Motor neuron (in vitro differentiated cells): ENCODE results near the gene PSPN. TPM values are rescaled to one million over a fixed set of nuclear protein-coding genes. Genes with fewer than 3 reads are reported as not detected.
"Not testable (repeated sequence)": the region's sequence is repeated elsewhere in the genome, so short reads cannot be mapped to it uniquely, and the experiment has no call there.

Source experiments
- ATAC-seq, 8 experiments: fragments of 200-7000 bp; cut with Tn5 transposase; replicated peaks in 6 of 8; 2 replicates each; pipeline ENCODE4 v1.8.0; 2021; ENCODE audit warnings: mild to moderate bottlenecking in 8 of 8, moderate library complexity in 8 of 8
- H3K27ac ChIP-seq, 2 donors: fragments of 250-450 bp; sonication (Bioruptor Pico); 2 replicates each; pipeline ENCODE4 v1.9.0; 2021; ENCODE audit warnings: antibody characterized with exemption in 2 of 2, mild to moderate bottlenecking in 2 of 2, moderate library complexity in 1 of 2
- H3K4me1 ChIP-seq, 2 donors: fragments of 250-450 bp; sonication (Bioruptor Pico); replicated peaks in 1 of 2; 2 replicates each; pipeline ENCODE4 v1.6.1; 2021; ENCODE audit warnings: antibody characterized with exemption in 2 of 2, mild to moderate bottlenecking in 2 of 2, moderate library complexity in 1 of 2
- H3K4me3 ChIP-seq, 5 donors: fragments of 250-450 bp; sonication (Bioruptor Pico); 2 replicates each; pipeline ENCODE4 v1.9.0; 2021; ENCODE audit warnings: antibody characterized with exemption in 5 of 5, mild to moderate bottlenecking in 5 of 5, moderate library complexity in 4 of 5
- WGBS, 10 experiments: fragments of 450-650 bp; shearing (Covaris generic); methylation state at CpG; one replicate each; pipeline ENCODE4 v1.0.0; 2022; 5-methylcytosine and 5-hydroxymethylcytosine counted together
- in situ Hi-C, 9 experiments: fragments of 400-800 bp; cut with MboI; loops; one replicate each; pipeline ENCODE4 v1.15.0; 2021; ENCODE audit warnings: low sequenced_read_pairs in 9 of 9, low pct_unique_long_range_greater_than_20kb in 2 of 9; ENCODE audit not compliant: unreplicated experiment in 9 of 9
- total RNA-seq, 8 experiments: library from RNA; unstranded; fragments of 300-600 nt; gene quantifications; 2 replicates each; pipeline versions ENCODE4 v1.2.3 to v1.2.4, GENCODE V29; 2022

PSPN gene
- total RNA-seq, 8 experiments from 2014 or later, result 1.2 to 4.3 (median 1.6) TPM

DNA sequence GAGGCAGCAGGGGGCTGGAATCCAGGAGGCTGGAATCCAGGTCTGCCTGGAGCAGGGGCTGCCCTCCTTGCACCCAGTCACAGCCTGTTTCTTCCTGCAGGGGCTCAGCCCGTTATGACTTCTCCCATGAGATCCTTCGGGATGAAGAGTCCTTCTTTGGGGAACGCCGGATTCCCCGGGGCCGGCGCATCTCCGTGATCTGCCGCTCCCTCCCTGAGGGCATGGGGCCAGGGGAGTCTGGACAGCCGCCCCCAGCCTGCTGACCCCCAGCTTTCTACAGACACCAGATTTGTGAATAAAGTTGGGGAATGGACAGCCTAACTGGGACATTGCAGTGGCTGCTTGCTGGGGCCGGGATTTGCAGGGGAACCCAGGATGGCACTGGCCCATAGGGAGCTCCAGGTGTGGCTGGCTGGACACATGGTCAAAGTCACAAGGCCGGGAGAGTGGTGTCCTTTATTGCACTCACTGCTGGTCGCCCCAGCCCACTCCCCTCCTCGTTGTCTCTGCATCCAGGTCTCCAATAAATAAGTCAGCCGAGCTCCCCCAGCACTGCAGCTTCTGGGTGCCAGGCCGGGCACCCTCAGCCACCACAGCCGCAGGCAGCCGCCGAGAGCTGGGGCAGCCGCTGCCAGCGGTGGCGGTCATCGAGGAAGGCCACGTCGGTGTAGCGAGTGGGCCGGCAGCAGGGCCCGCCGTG, 872 bp downstream of the PSPN start:
- WGBS, 10 experiments, result 70 to 100% (median 85%) methylated on average over 2 to 3 of the region's 29 CpGs; no CpG with 5 or more reads in 6 of the 10 experiments
- Histone ChIP-seq H3K27ac (no peak overlapping the region), H3K4me3 (no peak overlapping the region), H3K4me1 (peaks cover 9 to 14% of the 10 kb centered on the region in 2 donors)
- in situ Hi-C loops, result no loop called here
- ATAC-seq, result no peak

DNA sequence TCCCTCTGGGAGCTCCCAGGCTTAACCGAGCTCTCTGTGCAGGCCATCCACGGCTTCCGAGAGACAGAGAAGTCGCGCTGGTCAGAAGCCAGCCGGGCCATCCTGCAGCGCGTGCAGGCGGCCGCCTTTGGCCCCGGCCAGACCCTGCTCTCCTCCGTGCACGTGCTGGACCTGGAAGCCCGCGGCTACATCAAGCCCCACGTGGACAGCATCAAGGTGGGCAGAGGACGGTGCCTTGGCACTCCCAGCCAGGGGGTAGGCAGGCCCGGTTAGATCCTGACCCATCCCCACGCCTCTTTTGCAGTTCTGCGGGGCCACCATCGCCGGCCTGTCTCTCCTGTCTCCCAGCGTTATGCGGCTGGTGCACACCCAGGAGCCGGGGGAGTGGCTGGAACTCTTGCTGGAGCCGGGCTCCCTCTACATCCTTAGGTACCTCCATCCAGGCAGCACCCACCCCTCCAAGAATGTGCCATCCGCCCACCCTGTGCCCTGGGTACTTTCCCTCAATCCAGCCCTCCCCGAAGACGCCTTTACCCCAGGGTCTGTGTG, 1.5 kb downstream of the PSPN start:
- 40 to 100% (median 78%) methylated on average over 1 to 5 of the region's 29 CpGs; no CpG with 5 or more reads in 6 of the 10 experiments for WGBS, 10 experiments
- in situ Hi-C loops, result no loop called here
- Histone ChIP-seq H3K27ac (peak overlapping the region; percentile 75 to 77), H3K4me3 (peak overlapping the region in 4 of 5 donors; percentile 65 to 93 (median 87)), H3K4me1 (peaks cover 9 to 14% of the 10 kb centered on the region in 2 donors)
- no peak for ATAC-seq

DNA sequence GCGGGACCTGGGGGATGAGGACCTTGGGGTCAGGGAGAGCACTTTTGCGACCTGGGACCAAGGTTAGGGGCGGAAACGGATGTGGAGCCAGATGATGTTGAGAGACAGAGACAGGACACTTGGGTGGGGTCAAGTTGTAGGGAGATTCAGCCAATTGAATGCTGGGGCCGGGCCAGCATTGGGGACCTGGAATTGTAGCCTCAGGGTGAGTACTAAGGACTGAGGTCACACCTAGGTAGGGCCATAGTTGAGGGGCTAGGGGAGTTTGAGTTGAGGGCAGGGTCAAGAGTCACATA, 2.0 kb downstream of the PSPN start:
- in situ Hi-C loops, result no loop called here
- ATAC-seq, result peak in 2 of 8 experiments; percentile 0 to 2
- Histone ChIP-seq H3K4me3 (peak overlapping the region; percentile 65 to 95 (median 90)), H3K4me1 (peaks cover 9 to 14% of the 10 kb centered on the region in 2 donors), H3K27ac (peak overlapping the region; percentile 75 to 77)
- WGBS, 10 experiments, result no CpG with 5 or more reads among the region's 5 CpGs

DNA sequence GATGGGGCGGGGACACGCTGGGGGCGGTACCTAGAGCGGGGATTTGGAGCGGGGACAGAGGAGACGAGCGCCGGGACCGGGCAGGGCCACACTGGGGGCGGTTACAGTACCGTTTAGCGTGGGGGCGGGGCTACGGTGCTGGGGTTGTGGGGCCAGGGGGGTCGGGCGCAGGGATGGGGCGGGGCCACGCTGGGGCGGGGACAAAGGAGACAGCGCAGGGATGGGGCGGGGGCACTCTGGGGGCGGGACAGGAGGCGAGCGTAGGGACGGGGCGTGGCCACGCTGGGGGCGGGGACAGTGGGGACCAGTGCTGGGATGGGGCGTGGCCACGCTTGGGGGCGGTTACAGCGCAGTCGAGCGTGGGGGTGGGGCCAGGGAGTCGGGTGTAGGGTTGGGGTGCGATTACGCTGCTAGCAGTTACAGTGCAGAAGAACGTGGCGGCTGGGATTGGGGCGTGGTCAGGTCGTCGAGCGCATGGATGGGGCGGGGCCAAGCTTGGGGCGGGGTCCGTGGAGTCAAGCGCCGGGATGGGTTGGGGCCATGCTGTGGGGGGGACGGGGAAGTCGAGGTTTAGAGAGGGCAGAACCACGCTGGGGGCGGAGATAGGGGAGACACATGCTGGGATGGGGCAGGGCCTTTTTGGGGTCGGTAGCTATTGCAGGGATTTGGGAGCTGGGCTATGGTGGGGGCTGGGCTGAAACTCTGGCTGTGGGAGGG, 2.5 kb downstream of the PSPN start:
- Histone ChIP-seq H3K4me3 (peak overlapping the region; percentile 65 to 95 (median 90)), H3K4me1 (peaks cover 9 to 14% of the 10 kb centered on the region in 2 donors), H3K27ac (peak overlapping the region; percentile 98 to 99)
- in situ Hi-C loops, result no loop called here
- no CpG with 5 or more reads among the region's 53 CpGs for WGBS, 10 experiments
- peak; percentile 59 to 80 (median 72) for ATAC-seq

DNA sequence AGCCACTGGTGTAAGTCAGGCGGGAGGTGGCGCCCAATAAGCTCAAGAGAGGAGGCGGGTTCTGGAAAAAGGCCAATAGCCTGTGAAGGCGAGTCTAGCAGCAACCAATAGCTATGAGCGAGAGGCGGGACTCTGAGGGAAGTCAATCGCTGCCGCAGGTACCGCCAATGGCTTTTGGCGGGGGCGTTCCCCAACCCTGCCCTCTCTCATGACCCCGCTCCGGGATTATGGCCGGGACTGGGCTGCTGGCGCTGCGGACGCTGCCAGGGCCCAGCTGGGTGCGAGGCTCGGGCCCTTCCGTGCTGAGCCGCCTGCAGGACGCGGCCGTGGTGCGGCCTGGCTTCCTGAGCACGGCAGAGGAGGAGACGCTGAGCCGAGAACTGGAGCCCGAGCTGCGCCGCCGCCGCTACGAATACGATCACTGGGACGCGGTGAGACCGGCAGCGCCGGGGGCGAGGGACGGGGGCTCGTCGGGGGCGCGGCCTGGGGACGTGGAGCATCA, 3.1 kb downstream of the PSPN start, which contains the start of gene ALKBH7:
Gene ALKBH7, plus strand, starts transcription at position 201 of the 502 bp plus-strand sequence. Its CDS starts 27 bp downstream, at position 228.
- WGBS, 10 experiments, result no CpG with 5 or more reads among the region's 47 CpGs
- Histone ChIP-seq H3K27ac (peak within 1 kb of the TSS; percentile 98 to 99), H3K4me1 (peaks cover 9 to 14% of the 10 kb centered on the region in 2 donors), H3K4me3 (peak within 1 kb of the TSS; percentile 65 to 95 (median 90))
- in situ Hi-C loops, result no loop called here
- ATAC-seq, result peak; percentile 78 to 87 (median 82)

DNA sequence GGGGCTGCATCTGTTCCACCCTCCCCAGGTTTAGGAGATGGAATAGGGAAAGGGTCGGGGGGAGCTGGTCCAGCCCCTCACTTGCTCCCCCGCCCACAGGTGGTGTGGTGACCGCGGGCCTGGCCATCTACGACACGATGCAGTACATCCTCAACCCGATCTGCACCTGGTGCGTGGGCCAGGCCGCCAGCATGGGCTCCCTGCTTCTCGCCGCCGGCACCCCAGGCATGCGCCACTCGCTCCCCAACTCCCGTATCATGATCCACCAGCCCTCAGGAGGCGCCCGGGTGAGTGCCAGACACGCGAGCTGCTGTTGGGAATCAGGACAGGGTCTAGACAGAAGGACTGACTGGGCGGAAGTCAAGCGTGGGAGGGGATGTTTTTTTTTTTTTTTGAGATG, 11.4 kb downstream of the PSPN start:
- WGBS, 10 experiments, result 40 to 100% (median 95%) methylated on average over 1 to 15 of the region's 21 CpGs; no CpG with 5 or more reads in 5 of the 10 experiments

DNA sequence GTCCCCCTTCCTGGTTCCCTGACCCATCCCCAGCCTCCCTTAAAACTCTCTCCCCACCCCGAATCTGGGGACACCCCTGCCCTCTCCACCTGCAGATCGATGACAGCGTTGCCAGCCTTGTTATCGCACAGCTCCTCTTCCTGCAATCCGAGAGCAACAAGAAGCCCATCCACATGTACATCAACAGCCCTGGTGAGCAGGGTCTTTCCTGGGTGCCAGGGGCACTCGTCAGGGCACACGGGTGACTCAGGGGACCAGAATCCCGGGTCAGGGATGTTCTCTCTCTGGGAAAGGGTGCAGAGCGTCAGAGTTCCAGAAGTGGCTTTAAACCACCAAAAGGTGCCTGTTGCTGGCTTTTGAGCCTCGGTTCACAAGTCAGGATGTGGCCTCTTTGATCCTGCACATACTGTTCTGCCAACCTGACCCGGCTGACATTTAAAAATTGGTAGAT, 13.4 kb downstream of the PSPN start:
- H3K4me3 ChIP-seq, result peak overlapping the region; percentile 56 to 87 (median 80)
- in situ Hi-C loops, result no loop called here
- ATAC-seq, result no peak
- peak overlapping the region in 1 of 2 donors; percentile 67 for H3K27ac ChIP-seq
- WGBS, 10 experiments, result 8 to 80% (median 47%) methylated on average over 1 to 5 of the region's 11 CpGs; no CpG with 5 or more reads in 6 of the 10 experiments
- H3K4me1 ChIP-seq, result peaks cover 4 to 5% of the 10 kb centered on the region in 2 donors

More for the DNA sequence above, 11.4 kb downstream of the PSPN start:
- peaks cover 4 to 5% of the 10 kb centered on the region in 2 donors for H3K4me1 ChIP-seq
- no peak overlapping the region for H3K27ac ChIP-seq
- no peak for ATAC-seq
- in situ Hi-C loops, result no loop called here
- H3K4me3 ChIP-seq, result no peak overlapping the region

DNA sequence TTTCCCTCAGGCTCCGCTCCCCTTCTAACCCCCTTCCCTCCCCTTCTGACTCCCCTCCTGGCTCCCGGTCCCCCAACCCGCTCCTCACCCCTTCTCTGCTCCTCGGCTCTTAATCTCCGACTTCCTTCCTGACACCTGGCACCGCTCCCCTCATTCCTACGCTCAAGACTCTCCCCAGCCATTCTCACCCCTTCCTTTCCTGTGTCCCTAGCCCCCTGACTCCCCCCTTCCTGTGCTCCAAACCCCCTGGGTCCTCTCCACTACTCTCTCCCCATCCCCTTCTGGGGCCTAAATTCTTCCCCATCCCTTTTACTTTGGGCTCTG, 13.7 kb downstream of the PSPN start:
- H3K27ac ChIP-seq, result peak overlapping the region; percentile 14 to 67
- no CpG with 5 or more reads among the region's 7 CpGs for WGBS, 10 experiments
- ATAC-seq, result no peak
- in situ Hi-C loops, result no loop called here
- H3K4me1 ChIP-seq, result peaks cover 4 to 5% of the 10 kb centered on the region in 2 donors
- H3K4me3 ChIP-seq, result peak overlapping the region; percentile 56 to 87 (median 80)

DNA sequence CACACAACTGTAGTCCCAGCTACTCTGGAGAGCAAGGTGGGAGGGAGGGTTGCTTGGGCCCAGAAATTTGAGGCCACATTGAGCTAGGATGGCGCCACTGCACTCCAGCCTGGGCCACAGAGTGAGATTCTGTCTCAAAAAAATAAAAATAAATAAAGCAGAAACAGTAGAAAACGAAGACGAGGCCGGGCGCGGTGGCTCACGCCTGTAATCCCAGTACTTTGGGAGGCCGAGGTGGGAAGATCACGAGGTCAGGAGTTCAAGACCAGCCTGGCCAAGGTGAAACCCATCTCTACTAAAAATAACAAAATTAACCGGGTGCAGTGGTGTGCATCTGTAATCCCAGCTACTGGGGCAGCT, 14.9 kb downstream of the PSPN start:
- peak overlapping the region; percentile 56 to 87 (median 80) for H3K4me3 ChIP-seq
- in situ Hi-C loops, result not testable (repeated sequence)

DNA sequence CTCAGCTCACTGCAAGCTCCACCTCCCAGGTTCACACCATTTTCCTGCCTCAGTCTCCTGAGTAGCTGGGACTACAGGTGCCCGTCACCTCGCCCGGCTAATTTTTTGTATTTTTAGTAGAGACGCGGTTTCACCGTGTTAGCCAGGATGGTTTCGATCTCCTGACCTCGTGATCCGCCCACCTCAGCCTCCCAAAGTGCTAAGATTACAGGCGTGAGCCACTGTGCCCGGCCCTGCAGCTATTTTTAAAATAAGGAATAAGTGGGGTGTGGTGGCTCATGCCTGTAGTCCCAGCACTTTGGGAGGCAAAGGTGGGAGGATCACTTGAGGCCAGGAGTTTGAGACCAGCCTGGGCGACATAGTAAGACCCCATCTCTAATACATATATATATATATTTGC, 15.3 kb downstream of the PSPN start:
- in situ Hi-C loops, H3K27ac ChIP-seq, ATAC-seq, H3K4me3 ChIP-seq, H3K4me1 ChIP-seq: not testable (repeated sequence)
- 85 to 96% methylated on average over 4 of the region's 12 CpGs; no CpG with 5 or more reads in 8 of the 10 experiments for WGBS, 10 experiments

More for the DNA sequence above, 14.9 kb downstream of the PSPN start:
- 80 to 100% (median 94%) methylated on average over 2 to 10 of the region's 10 CpGs; no CpG with 5 or more reads in 4 of the 10 experiments for WGBS, 10 experiments
- not testable (repeated sequence) for H3K4me1 ChIP-seq, ATAC-seq
- peak overlapping the region in 1 of 2 donors; percentile 14 for H3K27ac ChIP-seq

DNA sequence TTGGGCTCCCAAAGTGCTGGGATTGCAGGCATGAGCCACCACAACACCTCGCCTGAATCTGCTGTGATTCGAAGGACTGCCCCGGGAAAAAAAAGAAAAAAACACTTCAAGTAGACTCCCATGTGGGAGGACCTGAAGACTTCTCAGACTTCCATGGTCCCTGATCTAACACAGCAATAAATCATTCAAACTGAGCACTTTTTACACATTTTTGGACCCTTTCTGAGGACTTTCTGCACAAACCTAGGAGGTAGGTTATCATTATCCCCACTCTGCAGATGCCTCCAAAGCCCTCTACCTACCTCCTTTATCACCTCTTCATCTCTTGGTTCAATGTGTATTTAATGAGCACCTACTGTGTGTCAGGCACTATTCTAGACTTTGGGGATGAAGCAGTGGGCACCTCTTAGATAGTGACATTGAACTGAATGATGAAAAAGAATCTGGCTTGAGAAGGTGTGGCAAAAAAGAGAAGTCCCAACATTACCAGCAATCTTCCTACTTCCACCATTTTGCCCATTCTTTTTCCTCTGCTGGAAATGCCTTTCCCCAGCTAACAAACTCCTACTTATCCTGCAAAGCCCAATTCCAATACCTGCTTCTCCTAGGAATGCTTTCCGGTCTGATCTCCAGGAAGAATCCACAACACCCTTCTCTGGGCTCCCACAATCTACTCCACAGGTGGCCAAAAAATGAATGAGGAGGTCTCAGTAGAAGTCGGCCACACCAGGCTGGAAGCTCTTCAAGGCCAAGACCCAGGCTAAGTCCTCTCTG, 16.0 kb downstream of the PSPN start:
- no peak for ATAC-seq
- H3K4me1 ChIP-seq, result peaks cover 4 to 5% of the 10 kb centered on the region in 2 donors
- WGBS, 10 experiments, result 53 to 100% (median 87%) methylated on average over 1 to 5 of the region's 5 CpGs
- no peak overlapping the region for H3K4me3 ChIP-seq
- no peak overlapping the region for H3K27ac ChIP-seq
- in situ Hi-C loops, result no loop called here

DNA sequence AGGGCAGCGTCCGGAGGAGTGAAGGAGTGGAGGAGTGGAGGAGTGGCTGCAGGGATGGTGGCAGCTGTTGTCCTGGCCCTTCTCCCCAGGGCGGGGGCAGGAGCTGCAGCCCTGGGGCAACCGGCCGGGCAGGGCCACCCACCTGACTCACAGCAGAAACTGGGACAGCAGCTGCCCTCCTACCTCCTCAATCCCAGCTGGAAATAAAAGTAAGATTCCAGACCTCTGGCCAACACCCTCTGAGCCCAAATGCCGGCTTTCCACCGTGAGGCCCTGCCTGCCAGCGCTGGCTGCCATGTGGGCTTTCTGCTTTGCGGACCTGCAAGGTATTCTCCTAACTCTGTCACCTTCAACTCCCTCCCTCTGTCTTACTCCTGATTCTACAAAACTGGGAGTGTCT, 17.7 kb downstream of the PSPN start:
- no peak overlapping the region for H3K27ac ChIP-seq
- peak in 1 of 8 experiments; percentile 35 for ATAC-seq
- H3K4me1 ChIP-seq, result peaks cover 4 to 5% of the 10 kb centered on the region in 2 donors
- 20 to 80% (median 66%) methylated on average over 1 to 6 of the region's 9 CpGs; no CpG with 5 or more reads in 6 of the 10 experiments for whole genome bisulfite sequencing, 10 experiments
- in situ Hi-C loops, result no loop called here
- no peak overlapping the region for H3K4me3 ChIP-seq
